ENCODE results near the gene ZBTB4. TPM values are rescaled to one million over a fixed set of nuclear protein-coding genes. Genes with fewer than 3 reads are reported as not detected.

Gene ZBTB4
- total RNA-seq, 1 donor from 2014 or later, result 63.4 TPM

DNA sequence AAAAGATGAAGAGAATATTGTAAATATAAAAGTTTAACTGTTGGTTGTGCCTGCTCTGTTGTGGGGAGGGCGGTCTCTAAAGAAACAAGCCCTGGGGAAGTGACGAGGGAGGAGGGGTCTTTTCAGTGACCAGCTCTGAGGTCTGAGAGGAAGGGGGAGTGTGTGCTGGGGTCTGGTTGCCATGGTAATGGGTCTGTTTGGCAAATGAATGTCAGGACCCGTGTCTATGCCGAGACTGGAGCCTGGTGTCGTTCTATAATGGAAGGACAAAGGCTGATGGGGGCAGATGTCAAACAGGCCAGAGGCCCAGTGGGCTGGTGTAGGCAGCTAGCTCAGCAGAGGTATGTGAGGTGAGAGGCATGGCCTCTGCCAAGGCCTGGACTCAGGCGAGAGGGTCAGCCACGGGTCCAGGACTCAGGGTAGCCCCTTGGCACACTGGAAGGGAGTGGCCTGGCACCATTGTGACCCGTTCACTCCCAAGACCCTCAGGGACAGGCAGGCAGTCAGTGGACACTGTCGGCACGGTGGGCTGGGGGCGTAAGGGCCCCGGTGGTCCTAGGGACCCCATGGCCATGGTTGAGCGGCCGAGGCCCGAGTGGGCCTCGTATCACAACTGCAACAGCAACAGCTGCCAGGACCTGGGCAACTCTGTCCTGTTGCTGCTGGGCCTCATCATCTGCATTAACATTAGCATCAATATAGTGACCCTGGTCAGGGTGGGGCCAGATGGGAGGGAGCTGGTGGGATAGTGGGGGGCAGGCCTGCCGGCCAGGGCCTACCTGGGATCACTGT is 59.4 kb downstream of the ZBTB4 start, which contains the start of gene SPEM1:
SPEM1 (plus strand) TSS at position 506 of the 792 bp plus-strand sequence; CDS start at position 567, 61 bp downstream.
- intact Hi-C loops (cut with micrococcal nuclease), result no loop called here
- TF ChIP-seq, protein P1, sequence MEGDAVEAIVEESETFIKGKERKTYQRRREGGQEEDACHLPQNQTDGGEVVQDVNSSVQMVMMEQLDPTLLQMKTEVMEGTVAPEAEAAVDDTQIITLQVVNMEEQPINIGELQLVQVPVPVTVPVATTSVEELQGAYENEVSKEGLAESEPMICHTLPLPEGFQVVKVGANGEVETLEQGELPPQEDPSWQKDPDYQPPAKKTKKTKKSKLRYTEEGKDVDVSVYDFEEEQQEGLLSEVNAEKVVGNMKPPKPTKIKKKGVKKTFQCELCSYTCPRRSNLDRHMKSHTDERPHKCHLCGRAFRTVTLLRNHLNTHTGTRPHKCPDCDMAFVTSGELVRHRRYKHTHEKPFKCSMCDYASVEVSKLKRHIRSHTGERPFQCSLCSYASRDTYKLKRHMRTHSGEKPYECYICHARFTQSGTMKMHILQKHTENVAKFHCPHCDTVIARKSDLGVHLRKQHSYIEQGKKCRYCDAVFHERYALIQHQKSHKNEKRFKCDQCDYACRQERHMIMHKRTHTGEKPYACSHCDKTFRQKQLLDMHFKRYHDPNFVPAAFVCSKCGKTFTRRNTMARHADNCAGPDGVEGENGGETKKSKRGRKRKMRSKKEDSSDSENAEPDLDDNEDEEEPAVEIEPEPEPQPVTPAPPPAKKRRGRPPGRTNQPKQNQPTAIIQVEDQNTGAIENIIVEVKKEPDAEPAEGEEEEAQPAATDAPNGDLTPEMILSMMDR (IDR thresholded peaks at IDR 0.05; ENCODE audit: borderline replicate concordance), result no peak
- DNase-seq, result no peak
- no peaks in the 10 kb centered on the region for H3K36me3 ChIP-seq
- no peak within 1 kb of the TSS for H3K27ac ChIP-seq (replicated peaks)
- no peaks in the 10 kb centered on the region for H3K9me3 ChIP-seq (replicated peaks)
- H3K4me1 ChIP-seq, result no peaks in the 10 kb centered on the region
- H3K27me3 ChIP-seq (ENCODE audit: low read depth), result no peaks in the 10 kb centered on the region
- H3K4me3 ChIP-seq, result no peak within 1 kb of the TSS

DNA sequence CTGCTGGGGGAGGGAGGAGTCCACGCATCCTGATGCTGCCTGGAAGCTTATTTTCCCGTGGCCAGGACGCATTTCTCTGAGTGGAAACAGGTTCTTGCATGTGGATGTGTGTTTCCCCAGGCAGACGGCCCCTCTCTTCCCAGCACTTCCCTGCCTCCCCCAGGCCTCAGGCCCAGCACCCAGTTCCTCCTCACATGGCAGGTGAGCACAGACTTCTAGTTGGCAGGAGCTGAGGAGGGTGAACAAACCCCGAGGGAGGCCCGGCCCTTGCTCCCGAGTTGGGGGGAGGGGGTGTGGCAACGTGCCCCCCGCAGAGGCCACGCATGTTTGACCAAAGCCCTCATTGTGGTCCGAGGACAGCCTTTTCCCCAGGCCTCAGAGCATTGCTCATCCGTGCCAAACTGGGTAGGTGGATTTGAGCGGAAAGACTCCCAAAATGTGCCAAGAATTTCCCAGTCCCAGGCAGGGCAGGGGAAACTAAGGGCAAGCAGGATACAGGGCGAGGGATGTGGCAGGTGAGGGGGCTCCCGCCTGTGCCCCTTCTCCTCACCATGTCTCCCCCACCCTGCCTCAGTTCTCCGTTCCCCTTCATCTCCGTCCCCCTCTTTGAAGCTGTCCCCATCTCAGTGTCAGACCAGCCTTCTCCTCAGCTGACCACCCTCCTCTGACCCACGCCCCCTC is 60.8 kb downstream of the ZBTB4 start:
- intact Hi-C loops (cut with micrococcal nuclease), result no loop called here

DNA sequence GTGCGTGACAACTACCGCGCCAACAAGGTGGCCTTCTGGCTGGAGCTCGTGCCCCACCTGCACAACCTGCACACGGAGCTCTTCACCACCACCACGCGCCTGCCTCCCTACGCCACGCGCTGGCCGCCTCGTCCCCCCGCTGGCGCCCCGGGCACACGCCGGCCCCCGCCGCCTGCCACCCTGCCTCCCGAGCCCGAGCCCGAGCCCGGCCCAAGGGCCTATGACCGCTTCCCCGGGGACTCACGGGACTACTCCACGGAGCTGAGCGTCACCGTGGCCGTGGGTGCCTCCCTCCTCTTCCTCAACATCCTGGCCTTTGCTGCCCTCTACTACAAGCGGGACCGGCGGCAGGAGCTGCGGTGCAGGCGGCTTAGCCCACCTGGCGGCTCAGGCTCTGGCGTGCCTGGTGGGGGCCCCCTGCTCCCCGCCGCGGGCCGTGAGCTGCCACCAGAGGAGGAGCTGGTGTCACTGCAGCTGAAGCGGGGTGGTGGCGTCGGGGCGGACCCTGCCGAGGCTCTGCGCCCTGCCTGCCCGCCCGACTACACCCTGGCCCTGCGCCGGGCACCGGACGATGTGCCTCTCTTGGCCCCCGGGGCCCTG is 62.3 kb downstream of the ZBTB4 start:
- H3K36me3 ChIP-seq, result no peaks in the 10 kb centered on the region
- DNase-seq, result no peak
- TF ChIP-seq, protein P1 (IDR thresholded peaks at IDR 0.05; ENCODE audit: borderline replicate concordance), result no peak
- H3K9me3 ChIP-seq (replicated peaks), result no peaks in the 10 kb centered on the region
- H3K4me3 ChIP-seq, result no peak overlapping the region
- H3K4me1 ChIP-seq, result no peaks in the 10 kb centered on the region
- H3K27ac ChIP-seq (replicated peaks), result no peak overlapping the region
- no peaks in the 10 kb centered on the region for H3K27me3 ChIP-seq (ENCODE audit: low read depth)
- intact Hi-C loops (cut with micrococcal nuclease), result no loop called here

More for the DNA sequence above, 60.8 kb downstream of the ZBTB4 start:
- Histone ChIP-seq H3K27ac (replicated peaks) (no peak overlapping the region), H3K4me3 (no peak overlapping the region), H3K9me3 (replicated peaks) (no peaks in the 10 kb centered on the region), H3K4me1 (no peaks in the 10 kb centered on the region), H3K27me3 (ENCODE audit: low read depth) (no peaks in the 10 kb centered on the region), H3K36me3 (no peaks in the 10 kb centered on the region)
- DNase-seq, result no peak
- TF ChIP-seq, protein P1 (IDR thresholded peaks at IDR 0.05; ENCODE audit: borderline replicate concordance), result no peak

DNA sequence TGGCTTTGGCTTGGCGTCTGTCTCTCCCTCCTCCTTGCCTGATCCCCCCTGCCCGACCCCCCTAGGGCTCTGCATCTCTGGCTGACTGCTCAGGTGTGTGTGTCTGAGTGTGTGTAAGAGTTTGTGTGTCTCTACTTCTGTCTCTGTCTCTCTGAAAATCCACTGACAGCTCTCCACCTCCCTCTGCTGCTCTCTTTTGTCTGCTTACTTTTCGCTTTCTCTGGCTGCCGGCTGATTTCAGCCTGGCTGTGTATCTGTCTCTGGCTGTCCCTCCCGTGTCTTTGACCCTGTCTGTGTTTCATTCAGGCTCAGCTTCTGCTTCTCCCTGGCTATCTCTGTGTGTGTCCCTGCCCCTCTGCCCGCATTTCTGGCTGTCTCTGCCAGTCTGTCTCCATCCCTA is 63.1 kb downstream of the ZBTB4 start:
- intact Hi-C loops (cut with micrococcal nuclease), result no loop called here
- Histone ChIP-seq H3K4me1 (no peaks in the 10 kb centered on the region), H3K27ac (replicated peaks) (no peak overlapping the region), H3K27me3 (ENCODE audit: low read depth) (no peaks in the 10 kb centered on the region), H3K4me3 (no peak overlapping the region), H3K9me3 (replicated peaks) (no peaks in the 10 kb centered on the region), H3K36me3 (no peaks in the 10 kb centered on the region)
- no peak for DNase-seq
- TF ChIP-seq, protein P1 (IDR thresholded peaks at IDR 0.05; ENCODE audit: borderline replicate concordance), result no peak

DNA sequence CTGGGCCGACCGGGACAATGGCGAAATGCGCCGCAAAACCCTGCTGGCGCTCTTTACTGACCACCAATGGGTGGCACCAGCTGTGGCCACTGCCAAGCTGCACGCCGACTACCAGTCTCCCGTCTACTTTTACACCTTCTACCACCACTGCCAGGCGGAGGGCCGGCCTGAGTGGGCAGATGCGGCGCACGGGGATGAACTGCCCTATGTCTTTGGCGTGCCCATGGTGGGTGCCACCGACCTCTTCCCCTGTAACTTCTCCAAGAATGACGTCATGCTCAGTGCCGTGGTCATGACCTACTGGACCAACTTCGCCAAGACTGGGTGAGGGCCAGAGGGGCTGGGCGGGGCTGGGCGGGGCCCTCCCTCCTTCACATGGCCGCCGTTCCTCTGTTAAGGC is 63.6 kb downstream of the ZBTB4 start:
- TF ChIP-seq, protein P1 (IDR thresholded peaks at IDR 0.05; ENCODE audit: borderline replicate concordance), result no peak
- H3K36me3 ChIP-seq, result no peaks in the 10 kb centered on the region
- no peak overlapping the region for H3K27ac ChIP-seq (replicated peaks)
- H3K4me1 ChIP-seq, result no peaks in the 10 kb centered on the region
- H3K27me3 ChIP-seq (ENCODE audit: low read depth), result no peaks in the 10 kb centered on the region
- intact Hi-C loops (cut with micrococcal nuclease), result no loop called here
- no peak overlapping the region for H3K4me3 ChIP-seq
- no peaks in the 10 kb centered on the region for H3K9me3 ChIP-seq (replicated peaks)
- DNase-seq, result no peak

All from left ventricle myocardium inferior (tissue), 1 donor.